K562 (cell line): ENCODE data around the gene NFS1. TPM values are rescaled to one million over a fixed set of nuclear protein-coding genes. Genes with fewer than 3 reads are reported as not detected.
A peak's percentile ranks its signal among the peaks of the same experiment; 100 is the strongest.

Experiments used
- KLF16 ChIP-seq: IDR thresholded peaks from 2 replicates; pipeline ENCODE4 v1.6.1; 2016; ENCODE audit warnings: antibody characterized with exemption
- MECOM ChIP-seq: fragments of 250-450 bp; sonication (Bioruptor Pico); IDR thresholded peaks from 2 replicates; pipeline ENCODE4 v1.8.0; 2022; ENCODE audit warnings: inconsistent platforms
- PPARD ChIP-seq: fragments of 250-450 bp; sonication (Bioruptor Pico); IDR thresholded peaks from 2 replicates; pipeline ENCODE4 v1.8.0; 2022; ENCODE audit warnings: inconsistent platforms, mild to moderate bottlenecking, moderate library complexity
- ZNF140 ChIP-seq: fragments of 250-450 bp; sonication (Bioruptor Pico); IDR thresholded peaks from 2 replicates; pipeline ENCODE4 v1.8.0; 2021; ENCODE audit warnings: moderate library complexity, mild to moderate bottlenecking, inconsistent platforms
- polyA plus RNA-seq, 8 experiments: library from polyadenylated mRNA; depleted of rRNA in 4 of 8; stranded (reverse) in 5 of 8; unstranded in 3 of 8; fragments of >200 nt; fragmentation: Nextera tagmentation in 2 of 8; fragmentation: Illumina TruSeq in 1 of 8; extraction: Ambion mirVana in 2 of 8; extraction: Trizol in 1 of 8; gene quantifications; 2 replicates each; pipeline versions ENCODE4 v1.2.1 to v1.2.3, GENCODE V29; 2011 to 2014; ENCODE audit warnings: inconsistent platforms in 1 of 8, missing spikeins in 1 of 8
- total RNA-seq, 7 experiments: library from RNA; depleted of rRNA in 6 of 7; stranded (reverse); fragments of >200 nt in 6 of 7; fragmentation: Illumina TruSeq in 2 of 7; extraction: Trizol in 2 of 7; gene quantifications; 2 replicates each; pipeline versions ENCODE4 v1.2.1 to v1.2.3, GENCODE V29; 2011 to 2021; ENCODE audit warnings: low replicate concordance in 1 of 7
- TF ChIP-seq, protein P1 (sequence below), 3 experiments: fragments of 200-800 bp in 1 of 3; fragments of 250-450 bp in 1 of 3; fragments of 450-650 bp in 1 of 3; sonication (Bioruptor Pico) in 1 of 3; sonication (Bioruptor generic) in 1 of 3; formaldehyde crosslinking in 1 of 3; IDR thresholded peaks; 2 replicates each; pipeline versions ENCODE4 v1.6.1 to v1.8.0; 2016 to 2022; ENCODE audit warnings: mild to moderate bottlenecking in 2 of 3, missing genetic modification characterization in 2 of 3, missing compliant biosample characterization in 1 of 3, moderate library complexity in 1 of 3
- TF ChIP-seq, protein P2 (sequence below): fragments of 250-450 bp; sonication (Bioruptor Pico); IDR thresholded peaks from 2 replicates; pipeline ENCODE4 v1.4.0; 2020; ENCODE audit warnings: mild to moderate bottlenecking
- TF ChIP-seq, protein P3 (sequence below): sonication (generic); formaldehyde crosslinking; IDR thresholded peaks from 2 replicates; pipeline ENCODE4 v1.8.0; 2022; ENCODE audit warnings: mild to moderate bottlenecking, missing genetic modification reagents
- TF ChIP-seq, protein P4 (sequence below): fragments of 200-600 bp; sonication (generic); IDR thresholded peaks from one replicate; pipeline ENCODE4 v1.6.1; 2012; ENCODE audit warnings: mild to moderate bottlenecking, low read depth, low read length, inconsistent platforms

The NFS1 gene
- total and polyA plus RNA-seq, 9 of the 15 experiments (the other 6 are each of a cell fraction or from before 2014, with no cell fraction given): 11.5 to 84.8 (median 47.1) TPM

DNA sequence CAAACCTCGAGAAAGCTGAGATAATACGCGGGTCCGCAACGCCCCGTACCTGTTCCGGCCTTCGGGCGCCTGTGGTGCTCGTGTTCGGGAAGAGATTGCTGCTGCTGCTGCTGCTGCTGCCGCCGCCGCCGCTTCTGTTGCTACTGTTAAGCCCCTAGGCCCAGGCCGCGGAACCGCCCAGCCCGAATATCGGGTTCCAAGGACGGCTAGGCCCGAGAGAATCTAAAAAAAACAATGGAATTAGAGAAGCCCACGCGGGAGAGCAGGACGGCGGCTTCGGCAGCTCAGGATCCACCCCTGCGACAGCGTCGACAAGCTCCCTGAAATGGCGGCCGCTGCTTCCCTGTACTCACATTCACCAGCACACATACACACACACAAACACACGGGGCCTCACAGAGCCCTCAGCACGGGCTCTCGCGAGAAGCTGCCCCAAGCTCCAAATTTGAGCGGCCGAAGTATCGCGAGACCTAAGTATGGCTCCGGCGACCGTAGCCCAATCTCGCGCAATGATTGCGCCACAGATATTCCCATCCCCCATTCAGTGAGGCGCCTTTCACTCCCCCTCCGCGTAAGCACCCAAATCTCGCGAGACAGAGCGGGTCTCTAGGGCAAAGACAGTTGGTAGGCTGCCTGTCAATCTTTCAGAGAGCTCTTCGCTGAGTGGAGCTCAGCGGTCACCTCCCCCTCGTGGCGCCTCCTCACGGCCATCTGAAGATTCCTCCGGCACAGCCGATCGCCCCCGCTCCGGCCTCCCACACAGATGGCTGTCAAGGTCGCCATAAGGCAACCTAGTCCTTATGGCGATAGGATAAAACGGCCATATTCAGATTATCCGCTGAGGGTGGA lies 43.0 kb upstream of the NFS1 start, which contains the start of gene RBM39 (continued):
- TF ChIP-seq KLF16: peak; percentile 69
- no peak for TF ChIP-seq PPARD (CRISPR knock-in tag)
- TF ChIP-seq, protein P1, sequence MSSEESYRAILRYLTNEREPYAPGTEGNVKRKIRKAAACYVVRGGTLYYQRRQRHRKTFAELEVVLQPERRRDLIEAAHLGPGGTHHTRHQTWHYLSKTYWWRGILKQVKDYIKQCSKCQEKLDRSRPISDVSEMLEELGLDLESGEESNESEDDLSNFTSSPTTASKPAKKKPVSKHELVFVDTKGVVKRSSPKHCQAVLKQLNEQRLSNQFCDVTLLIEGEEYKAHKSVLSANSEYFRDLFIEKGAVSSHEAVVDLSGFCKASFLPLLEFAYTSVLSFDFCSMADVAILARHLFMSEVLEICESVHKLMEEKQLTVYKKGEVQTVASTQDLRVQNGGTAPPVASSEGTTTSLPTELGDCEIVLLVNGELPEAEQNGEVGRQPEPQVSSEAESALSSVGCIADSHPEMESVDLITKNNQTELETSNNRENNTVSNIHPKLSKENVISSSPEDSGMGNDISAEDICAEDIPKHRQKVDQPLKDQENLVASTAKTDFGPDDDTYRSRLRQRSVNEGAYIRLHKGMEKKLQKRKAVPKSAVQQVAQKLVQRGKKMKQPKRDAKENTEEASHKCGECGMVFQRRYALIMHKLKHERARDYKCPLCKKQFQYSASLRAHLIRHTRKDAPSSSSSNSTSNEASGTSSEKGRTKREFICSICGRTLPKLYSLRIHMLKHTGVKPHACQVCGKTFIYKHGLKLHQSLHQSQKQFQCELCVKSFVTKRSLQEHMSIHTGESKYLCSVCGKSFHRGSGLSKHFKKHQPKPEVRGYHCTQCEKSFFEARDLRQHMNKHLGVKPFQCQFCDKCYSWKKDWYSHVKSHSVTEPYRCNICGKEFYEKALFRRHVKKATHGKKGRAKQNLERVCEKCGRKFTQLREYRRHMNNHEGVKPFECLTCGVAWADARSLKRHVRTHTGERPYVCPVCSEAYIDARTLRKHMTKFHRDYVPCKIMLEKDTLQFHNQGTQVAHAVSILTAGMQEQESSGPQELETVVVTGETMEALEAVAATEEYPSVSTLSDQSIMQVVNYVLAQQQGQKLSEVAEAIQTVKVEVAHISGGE (CRISPR knock-in tag; IDR thresholded peaks at IDR 0.05): peak in 1 of 3 experiments; percentile 39; a peak in 2 of 6 replicates
- TF ChIP-seq, protein P2, sequence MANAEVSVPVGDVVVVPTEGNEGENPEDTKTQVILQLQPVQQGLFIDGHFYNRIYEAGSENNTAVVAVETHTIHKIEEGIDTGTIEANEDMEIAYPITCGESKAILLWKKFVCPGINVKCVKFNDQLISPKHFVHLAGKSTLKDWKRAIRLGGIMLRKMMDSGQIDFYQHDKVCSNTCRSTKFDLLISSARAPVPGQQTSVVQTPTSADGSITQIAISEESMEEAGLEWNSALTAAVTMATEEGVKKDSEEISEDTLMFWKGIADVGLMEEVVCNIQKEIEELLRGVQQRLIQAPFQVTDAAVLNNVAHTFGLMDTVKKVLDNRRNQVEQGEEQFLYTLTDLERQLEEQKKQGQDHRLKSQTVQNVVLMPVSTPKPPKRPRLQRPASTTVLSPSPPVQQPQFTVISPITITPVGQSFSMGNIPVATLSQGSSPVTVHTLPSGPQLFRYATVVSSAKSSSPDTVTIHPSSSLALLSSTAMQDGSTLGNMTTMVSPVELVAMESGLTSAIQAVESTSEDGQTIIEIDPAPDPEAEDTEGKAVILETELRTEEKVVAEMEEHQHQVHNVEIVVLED (CRISPR knock-in tag): peak; percentile 38; the same call in 1 of the 2 replicates
- TF ChIP-seq, protein P3, sequence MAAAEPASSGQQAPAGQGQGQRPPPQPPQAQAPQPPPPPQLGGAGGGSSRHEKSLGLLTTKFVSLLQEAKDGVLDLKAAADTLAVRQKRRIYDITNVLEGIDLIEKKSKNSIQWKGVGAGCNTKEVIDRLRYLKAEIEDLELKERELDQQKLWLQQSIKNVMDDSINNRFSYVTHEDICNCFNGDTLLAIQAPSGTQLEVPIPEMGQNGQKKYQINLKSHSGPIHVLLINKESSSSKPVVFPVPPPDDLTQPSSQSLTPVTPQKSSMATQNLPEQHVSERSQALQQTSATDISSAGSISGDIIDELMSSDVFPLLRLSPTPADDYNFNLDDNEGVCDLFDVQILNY: peak; percentile 51; the same call in 1 of the 2 replicates
- TF ChIP-seq MECOM (CRISPR knock-in tag): no peak
- TF ChIP-seq ZNF140: no peak
- TF ChIP-seq, protein P4, sequence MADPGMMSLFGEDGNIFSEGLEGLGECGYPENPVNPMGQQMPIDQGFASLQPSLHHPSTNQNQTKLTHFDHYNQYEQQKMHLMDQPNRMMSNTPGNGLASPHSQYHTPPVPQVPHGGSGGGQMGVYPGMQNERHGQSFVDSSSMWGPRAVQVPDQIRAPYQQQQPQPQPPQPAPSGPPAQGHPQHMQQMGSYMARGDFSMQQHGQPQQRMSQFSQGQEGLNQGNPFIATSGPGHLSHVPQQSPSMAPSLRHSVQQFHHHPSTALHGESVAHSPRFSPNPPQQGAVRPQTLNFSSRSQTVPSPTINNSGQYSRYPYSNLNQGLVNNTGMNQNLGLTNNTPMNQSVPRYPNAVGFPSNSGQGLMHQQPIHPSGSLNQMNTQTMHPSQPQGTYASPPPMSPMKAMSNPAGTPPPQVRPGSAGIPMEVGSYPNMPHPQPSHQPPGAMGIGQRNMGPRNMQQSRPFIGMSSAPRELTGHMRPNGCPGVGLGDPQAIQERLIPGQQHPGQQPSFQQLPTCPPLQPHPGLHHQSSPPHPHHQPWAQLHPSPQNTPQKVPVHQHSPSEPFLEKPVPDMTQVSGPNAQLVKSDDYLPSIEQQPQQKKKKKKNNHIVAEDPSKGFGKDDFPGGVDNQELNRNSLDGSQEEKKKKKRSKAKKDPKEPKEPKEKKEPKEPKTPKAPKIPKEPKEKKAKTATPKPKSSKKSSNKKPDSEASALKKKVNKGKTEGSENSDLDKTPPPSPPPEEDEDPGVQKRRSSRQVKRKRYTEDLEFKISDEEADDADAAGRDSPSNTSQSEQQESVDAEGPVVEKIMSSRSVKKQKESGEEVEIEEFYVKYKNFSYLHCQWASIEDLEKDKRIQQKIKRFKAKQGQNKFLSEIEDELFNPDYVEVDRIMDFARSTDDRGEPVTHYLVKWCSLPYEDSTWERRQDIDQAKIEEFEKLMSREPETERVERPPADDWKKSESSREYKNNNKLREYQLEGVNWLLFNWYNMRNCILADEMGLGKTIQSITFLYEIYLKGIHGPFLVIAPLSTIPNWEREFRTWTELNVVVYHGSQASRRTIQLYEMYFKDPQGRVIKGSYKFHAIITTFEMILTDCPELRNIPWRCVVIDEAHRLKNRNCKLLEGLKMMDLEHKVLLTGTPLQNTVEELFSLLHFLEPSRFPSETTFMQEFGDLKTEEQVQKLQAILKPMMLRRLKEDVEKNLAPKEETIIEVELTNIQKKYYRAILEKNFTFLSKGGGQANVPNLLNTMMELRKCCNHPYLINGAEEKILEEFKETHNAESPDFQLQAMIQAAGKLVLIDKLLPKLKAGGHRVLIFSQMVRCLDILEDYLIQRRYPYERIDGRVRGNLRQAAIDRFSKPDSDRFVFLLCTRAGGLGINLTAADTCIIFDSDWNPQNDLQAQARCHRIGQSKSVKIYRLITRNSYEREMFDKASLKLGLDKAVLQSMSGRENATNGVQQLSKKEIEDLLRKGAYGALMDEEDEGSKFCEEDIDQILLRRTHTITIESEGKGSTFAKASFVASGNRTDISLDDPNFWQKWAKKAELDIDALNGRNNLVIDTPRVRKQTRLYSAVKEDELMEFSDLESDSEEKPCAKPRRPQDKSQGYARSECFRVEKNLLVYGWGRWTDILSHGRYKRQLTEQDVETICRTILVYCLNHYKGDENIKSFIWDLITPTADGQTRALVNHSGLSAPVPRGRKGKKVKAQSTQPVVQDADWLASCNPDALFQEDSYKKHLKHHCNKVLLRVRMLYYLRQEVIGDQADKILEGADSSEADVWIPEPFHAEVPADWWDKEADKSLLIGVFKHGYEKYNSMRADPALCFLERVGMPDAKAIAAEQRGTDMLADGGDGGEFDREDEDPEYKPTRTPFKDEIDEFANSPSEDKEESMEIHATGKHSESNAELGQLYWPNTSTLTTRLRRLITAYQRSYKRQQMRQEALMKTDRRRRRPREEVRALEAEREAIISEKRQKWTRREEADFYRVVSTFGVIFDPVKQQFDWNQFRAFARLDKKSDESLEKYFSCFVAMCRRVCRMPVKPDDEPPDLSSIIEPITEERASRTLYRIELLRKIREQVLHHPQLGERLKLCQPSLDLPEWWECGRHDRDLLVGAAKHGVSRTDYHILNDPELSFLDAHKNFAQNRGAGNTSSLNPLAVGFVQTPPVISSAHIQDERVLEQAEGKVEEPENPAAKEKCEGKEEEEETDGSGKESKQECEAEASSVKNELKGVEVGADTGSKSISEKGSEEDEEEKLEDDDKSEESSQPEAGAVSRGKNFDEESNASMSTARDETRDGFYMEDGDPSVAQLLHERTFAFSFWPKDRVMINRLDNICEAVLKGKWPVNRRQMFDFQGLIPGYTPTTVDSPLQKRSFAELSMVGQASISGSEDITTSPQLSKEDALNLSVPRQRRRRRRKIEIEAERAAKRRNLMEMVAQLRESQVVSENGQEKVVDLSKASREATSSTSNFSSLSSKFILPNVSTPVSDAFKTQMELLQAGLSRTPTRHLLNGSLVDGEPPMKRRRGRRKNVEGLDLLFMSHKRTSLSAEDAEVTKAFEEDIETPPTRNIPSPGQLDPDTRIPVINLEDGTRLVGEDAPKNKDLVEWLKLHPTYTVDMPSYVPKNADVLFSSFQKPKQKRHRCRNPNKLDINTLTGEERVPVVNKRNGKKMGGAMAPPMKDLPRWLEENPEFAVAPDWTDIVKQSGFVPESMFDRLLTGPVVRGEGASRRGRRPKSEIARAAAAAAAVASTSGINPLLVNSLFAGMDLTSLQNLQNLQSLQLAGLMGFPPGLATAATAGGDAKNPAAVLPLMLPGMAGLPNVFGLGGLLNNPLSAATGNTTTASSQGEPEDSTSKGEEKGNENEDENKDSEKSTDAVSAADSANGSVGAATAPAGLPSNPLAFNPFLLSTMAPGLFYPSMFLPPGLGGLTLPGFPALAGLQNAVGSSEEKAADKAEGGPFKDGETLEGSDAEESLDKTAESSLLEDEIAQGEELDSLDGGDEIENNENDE: no peak
